ENCODE results near the gene MRPL22. TPM values are rescaled to one million over a fixed set of nuclear protein-coding genes. Genes with fewer than 3 reads are reported as not detected.

Gene MRPL22
- total and polyA plus RNA-seq, 2 of the 4 experiments (the other 2 are of a cell fraction): 13.3 to 58.0 TPM

- Histone ChIP-seq H3K56ac (ENCODE audit: extremely low read depth, insufficient read depth, low read length) (no peak overlapping the region), H3K23ac (ENCODE audit: low read depth, low read length) (no peak overlapping the region), H4K5ac (ENCODE audit: low read depth, low read length) (no peak overlapping the region), H3K14ac (replicated peaks; ENCODE audit: low read depth, low read length) (no peak overlapping the region), H2BK20ac (ENCODE audit: low read depth, low read length) (no peak overlapping the region), H3K79me1 (ENCODE audit: low read depth in 1 of 2, low read length in 2 of 2) (peaks cover 6 to 10% of the 10 kb centered on the region in 2 experiments; a peak in 2 of 4 replicates), H2BK120ac (ENCODE audit: low read depth, low read length) (no peak overlapping the region), H3K4me3 (ENCODE audit: insufficient read depth, low read depth, low read length) (no peak overlapping the region), H3K4ac (ENCODE audit: low read depth, low read length) (no peak overlapping the region), H3K9me1 (ENCODE audit: insufficient read depth, low read length) (no peaks in the 10 kb centered on the region), H3K4me1 (ENCODE audit: control insufficient read depth, insufficient read depth, low read length) (peaks cover 1% of the 10 kb centered on the region; the same call in 1 of the 2 replicates), H2AK9ac (replicated peaks; ENCODE audit: low read depth, low read length, poor library complexity) (no peak overlapping the region), H2AFZ (replicated peaks; ENCODE audit: low read length, poor library complexity) (no peak overlapping the region), H4K91ac (ENCODE audit: insufficient read depth, low read depth, low read length) (no peak overlapping the region), H2BK15ac (ENCODE audit: low read depth, low read length) (no peak overlapping the region), H3K4me2 (ENCODE audit: low read depth, low read length) (no peak overlapping the region), H3K18ac (ENCODE audit: low read depth, low read length) (no peak overlapping the region), H2BK5ac (ENCODE audit: low read depth, low read length, poor library complexity, severe bottlenecking) (no peak overlapping the region), H3K9ac (ENCODE audit: low read depth, low read length) (no peak overlapping the region), H2AK5ac (ENCODE audit: low read depth, low read length) (no peak overlapping the region), H4K8ac (ENCODE audit: low read depth in 2 of 2, low read length in 2 of 2) (no peak overlapping the region), H3K36me3 (ENCODE audit: control insufficient read depth, insufficient read depth, low read length) (peaks cover 4% of the 10 kb centered on the region), H4K20me1 (ENCODE audit: insufficient read depth, low read length) (no peaks in the 10 kb centered on the region), H3K27ac (ENCODE audit: insufficient read depth, low read length) (no peak overlapping the region), H3K27me3 (ENCODE audit: control insufficient read depth, insufficient read depth, low read length) (no peaks in the 10 kb centered on the region), H3K9me3 (ENCODE audit: control insufficient read depth, insufficient read depth, low read length) (no peaks in the 10 kb centered on the region)
- TF ChIP-seq NFE2L2 (IDR thresholded peaks at IDR 0.05; ENCODE audit: low read depth, low read length) (no peak), RAD21 (IDR thresholded peaks at IDR 0.05; ENCODE audit: low read length) (no peak), FOS (IDR thresholded peaks at IDR 0.05; ENCODE audit: low read depth, low read length) (no peak), SMC3 (IDR thresholded peaks at IDR 0.05; ENCODE audit: low read depth, low read length) (no peak), USF2 (IDR thresholded peaks at IDR 0.05; ENCODE audit: low read depth, low read length) (no peak), MXI1 (IDR thresholded peaks at IDR 0.05; ENCODE audit: borderline replicate concordance, low read depth, low read length) (no peak), CHD1 (IDR thresholded peaks at IDR 0.05; ENCODE audit: low read depth, low read length) (no peak), MAZ (IDR thresholded peaks at IDR 0.05; ENCODE audit: borderline replicate concordance, low read depth, low read length) (no peak), BHLHE40 (IDR thresholded peaks at IDR 0.05; ENCODE audit: low read depth, low read length) (no peak), CEBPB (IDR thresholded peaks at IDR 0.05; ENCODE audit: low read depth, low read length) (no peak), RFX5 (IDR thresholded peaks at IDR 0.05; ENCODE audit: low read depth, low read length) (no peak), CTCF (conservative IDR thresholded peaks at IDR 0.05; ENCODE audit: low read depth, low read length) (no peak), ELK1 (IDR thresholded peaks at IDR 0.05; ENCODE audit: borderline replicate concordance, low read depth, low read length) (no peak), MAFK (IDR thresholded peaks at IDR 0.05; ENCODE audit: low read depth, low read length) (no peak), POLR2A (IDR thresholded peaks at IDR 0.05; ENCODE audit: low read depth, low read length) (no peak)
- dilution Hi-C loops (cut with HindIII; ENCODE audit: low sequenced_read_pairs, unreplicated experiment) (no loop called here), intact Hi-C loops (cut with micrococcal nuclease) (no loop called here), in situ Hi-C loops (cut with MboI; ENCODE audit: low sequenced_read_pairs) (no loop called here)
- DNase-seq (no peak), ATAC-seq (ENCODE audit: low read depth) (no peak)
- WGBS, 2 experiments (ENCODE audit: extremely low coverage in 2 of 2, insufficient read length in 1 of 2): no CpG with 5 or more reads among the region's 5 CpGs
- BruUV-seq (replicated peaks): no TSS peak
- ChIA-PET POLR2A (ENCODE audit: unreplicated experiment) (no interaction called here), CTCF (interaction anchor here (1.1 to 1.4 kb wide), 2 partner anchors 10 to 1856 kb away, joined by 4 to 5 read pairs; no protein-coding TSS in a partner anchor)
Measured at GRCh38 chr5:154968953-154969352, 28.1 kb downstream of the MRPL22 start.
